Measurements from ENCODE around the gene EPB41L4A. TPM values are rescaled to one million over a fixed set of nuclear protein-coding genes. Genes with fewer than 3 reads are reported as not detected.

The EPB41L4A gene
- total RNA-seq, 3 donors from 2014 or later = 11.8 to 18.2 (median 13.2) TPM

GRCh38 chr5:112192072-112192471 lies 227.0 kb downstream of the EPB41L4A start:
- Histone ChIP-seq H3K4me3 (no peak overlapping the region), H3K4me1 (ENCODE audit: low read depth) (no peaks in the 10 kb centered on the region), H3K9me3 (no peaks in the 10 kb centered on the region), H3K36me3 (ENCODE audit: low read depth) (no peaks in the 10 kb centered on the region)
- DNase-seq (no peak), ATAC-seq (no peak)
- TF ChIP-seq, protein P1, sequence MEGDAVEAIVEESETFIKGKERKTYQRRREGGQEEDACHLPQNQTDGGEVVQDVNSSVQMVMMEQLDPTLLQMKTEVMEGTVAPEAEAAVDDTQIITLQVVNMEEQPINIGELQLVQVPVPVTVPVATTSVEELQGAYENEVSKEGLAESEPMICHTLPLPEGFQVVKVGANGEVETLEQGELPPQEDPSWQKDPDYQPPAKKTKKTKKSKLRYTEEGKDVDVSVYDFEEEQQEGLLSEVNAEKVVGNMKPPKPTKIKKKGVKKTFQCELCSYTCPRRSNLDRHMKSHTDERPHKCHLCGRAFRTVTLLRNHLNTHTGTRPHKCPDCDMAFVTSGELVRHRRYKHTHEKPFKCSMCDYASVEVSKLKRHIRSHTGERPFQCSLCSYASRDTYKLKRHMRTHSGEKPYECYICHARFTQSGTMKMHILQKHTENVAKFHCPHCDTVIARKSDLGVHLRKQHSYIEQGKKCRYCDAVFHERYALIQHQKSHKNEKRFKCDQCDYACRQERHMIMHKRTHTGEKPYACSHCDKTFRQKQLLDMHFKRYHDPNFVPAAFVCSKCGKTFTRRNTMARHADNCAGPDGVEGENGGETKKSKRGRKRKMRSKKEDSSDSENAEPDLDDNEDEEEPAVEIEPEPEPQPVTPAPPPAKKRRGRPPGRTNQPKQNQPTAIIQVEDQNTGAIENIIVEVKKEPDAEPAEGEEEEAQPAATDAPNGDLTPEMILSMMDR (IDR thresholded peaks at IDR 0.05) = no peak
- intact Hi-C loops (cut with DNase I, micrococcal nuclease) = no loop called here

GRCh38 chr5:112189391-112189790 lies 229.7 kb downstream of the EPB41L4A start:
- TF ChIP-seq, protein P1 (IDR thresholded peaks at IDR 0.05) = no peak
- DNase-seq = no peak
- no peak for ATAC-seq
- no peaks in the 10 kb centered on the region for H3K4me1 ChIP-seq (ENCODE audit: low read depth)
- no peaks in the 10 kb centered on the region for H3K36me3 ChIP-seq (ENCODE audit: low read depth)
- H3K9me3 ChIP-seq = no peaks in the 10 kb centered on the region
- intact Hi-C loops (cut with DNase I, micrococcal nuclease) = no loop called here
- no peak overlapping the region for H3K4me3 ChIP-seq

- Histone ChIP-seq H3K36me3 (ENCODE audit: low read depth) (no peaks in the 10 kb centered on the region), H3K9me3 (no peaks in the 10 kb centered on the region), H3K4me3 (no peak overlapping the region), H3K4me1 (ENCODE audit: low read depth) (no peaks in the 10 kb centered on the region)
- TF ChIP-seq, protein P1 (IDR thresholded peaks at IDR 0.05) = peak; percentile 8
- no peak for ATAC-seq
- DNase-seq = peak in 1 of 3 donors; percentile 50
- intact Hi-C loops (cut with DNase I, micrococcal nuclease) = no loop called here
These were observed 232.6 kb downstream of the EPB41L4A start for GRCh38 chr5:112186401-112186990.

- TF ChIP-seq, protein P1 (IDR thresholded peaks at IDR 0.05) = no peak
- Histone ChIP-seq H3K4me3 (no peak overlapping the region), H3K9me3 (no peaks in the 10 kb centered on the region), H3K36me3 (ENCODE audit: low read depth) (no peaks in the 10 kb centered on the region), H3K4me1 (ENCODE audit: low read depth) (no peaks in the 10 kb centered on the region)
- ATAC-seq (no peak), DNase-seq (no peak)
- intact Hi-C loops (cut with DNase I, micrococcal nuclease) = no loop called here
These were observed 235.2 kb downstream of the EPB41L4A start for GRCh38 chr5:112183874-112184273.

DNA sequence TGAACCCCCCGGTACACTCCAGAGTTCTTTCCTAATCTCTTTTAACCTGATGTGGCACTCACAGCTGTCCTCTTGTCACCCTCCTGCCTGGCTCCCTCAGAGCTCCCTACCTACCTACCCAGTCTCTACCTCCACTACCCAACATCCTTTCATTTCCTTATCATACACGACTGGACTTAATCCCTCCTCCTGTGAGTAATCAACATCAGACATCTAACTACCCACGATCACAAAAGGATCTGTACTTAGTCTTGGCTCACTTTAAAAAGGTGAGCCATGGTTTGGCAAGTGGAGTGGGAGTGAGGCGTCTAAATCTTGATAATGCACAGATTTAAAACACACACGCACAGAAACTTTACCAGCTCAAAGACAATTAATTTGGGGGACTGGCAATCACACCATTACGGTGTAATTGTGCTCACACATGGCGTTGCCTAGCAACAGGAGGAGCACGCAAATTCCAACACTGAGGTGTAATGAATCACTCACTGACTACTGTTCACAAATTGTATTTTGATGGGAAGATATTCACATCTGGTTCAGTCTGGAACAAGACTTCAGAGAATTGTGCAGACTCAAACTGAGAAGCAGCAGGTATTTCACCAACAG lies 235.9 kb downstream of the EPB41L4A start:
- peak; percentile 24 for ATAC-seq
- TF ChIP-seq, protein P1 (IDR thresholded peaks at IDR 0.05) = no peak
- intact Hi-C loops (cut with DNase I, micrococcal nuclease) = no loop called here
- H3K36me3 ChIP-seq (ENCODE audit: low read depth) = no peaks in the 10 kb centered on the region
- H3K4me1 ChIP-seq (ENCODE audit: low read depth) = no peaks in the 10 kb centered on the region
- H3K9me3 ChIP-seq = no peaks in the 10 kb centered on the region
- DNase-seq = no peak
- no peak overlapping the region for H3K4me3 ChIP-seq
